KMS-11 (cell line): ENCODE data around the gene GALNT10.

Experiments used
- H2AFZ ChIP-seq: fragments of 200-600 bp; sonication (generic); 2 replicates; pipeline ENCODE4 v1.6.1; 2016; ENCODE audit warnings: antibody characterized with exemption, mixed run types, low read depth
- H3K27ac ChIP-seq: fragments of 200-600 bp; sonication (generic); 2 replicates; pipeline ENCODE4 v1.6.1; 2016; ENCODE audit warnings: mild to moderate bottlenecking, mixed run types
- H3K27me3 ChIP-seq: fragments of 200-600 bp; sonication (generic); 2 replicates; pipeline ENCODE4 v1.6.1; 2017; ENCODE audit warnings: mild to moderate bottlenecking, low read depth, mixed run types, moderate library complexity; ENCODE audit not compliant: insufficient read depth
- H3K36me3 ChIP-seq: fragments of 200-600 bp; sonication (generic); 2 replicates; pipeline ENCODE4 v1.6.1; 2017; ENCODE audit warnings: mild to moderate bottlenecking, mixed run types; ENCODE audit not compliant: insufficient read depth
- H3K4me1 ChIP-seq: fragments of 200-600 bp; sonication (generic); 2 replicates; pipeline ENCODE4 v1.6.1; 2016; ENCODE audit warnings: mild to moderate bottlenecking, low read depth, mixed run types; ENCODE audit not compliant: poor library complexity, severe bottlenecking
- H3K4me2 ChIP-seq: fragments of 200-600 bp; sonication (generic); 2 replicates; pipeline ENCODE4 v1.7.0; 2016; ENCODE audit warnings: mild to moderate bottlenecking, mixed run types
- H3K4me3 ChIP-seq: fragments of 200-600 bp; sonication (generic); IDR thresholded peaks from 2 replicates; pipeline ENCODE4 v1.6.1; 2017; ENCODE audit warnings: low read depth, low read length, mixed read lengths; ENCODE audit not compliant: insufficient read depth
- H3K79me2 ChIP-seq: fragments of 200-600 bp; sonication (generic); 2 replicates; pipeline ENCODE4 v1.6.1; 2016; ENCODE audit warnings: low read depth, mixed run types; ENCODE audit not compliant: insufficient read depth
- H3K9ac ChIP-seq: fragments of 200-600 bp; sonication (generic); 2 replicates; pipeline ENCODE4 v1.6.1; 2016; ENCODE audit warnings: mild to moderate bottlenecking, mixed run types
- H4K20me1 ChIP-seq: fragments of 200-600 bp; sonication (generic); 2 replicates; pipeline ENCODE4 v1.6.1; 2016; ENCODE audit warnings: mild to moderate bottlenecking, mixed run types; ENCODE audit not compliant: insufficient read depth
- CTCF ChIP-seq: fragments of 200-600 bp; sonication (generic); conservative IDR thresholded peaks from 2 replicates; pipeline ENCODE4 v1.6.1; 2017; ENCODE audit warnings: low read depth, mild to moderate bottlenecking, antibody characterized with exemption, low read length, moderate library complexity, mixed read lengths

GALNT10 gene

GRCh38 chr5:154274828-154275185, 84.3 kb downstream of the GALNT10 start:
- TF ChIP-seq CTCF, result no peak
- no peaks in the 10 kb centered on the region for H3K27me3 ChIP-seq
- no peak overlapping the region for H3K27ac ChIP-seq
- no peaks in the 10 kb centered on the region for H4K20me1 ChIP-seq
- H3K4me1 ChIP-seq, result peaks cover 88% of the 10 kb centered on the region
- no peak overlapping the region for H3K4me3 ChIP-seq
- no peaks in the 10 kb centered on the region for H3K36me3 ChIP-seq
- no peak overlapping the region for H3K4me2 ChIP-seq
- no peak overlapping the region for H2AFZ ChIP-seq
- H3K79me2 ChIP-seq, result no peaks in the 10 kb centered on the region
- no peak overlapping the region for H3K9ac ChIP-seq

GRCh38 chr5:154275566-154275965, 85.0 kb downstream of the GALNT10 start:
- no peaks in the 10 kb centered on the region for H3K36me3 ChIP-seq
- H2AFZ ChIP-seq, result no peak overlapping the region
- H3K27me3 ChIP-seq, result no peaks in the 10 kb centered on the region
- no peaks in the 10 kb centered on the region for H4K20me1 ChIP-seq
- H3K4me3 ChIP-seq, result no peak overlapping the region
- no peaks in the 10 kb centered on the region for H3K79me2 ChIP-seq
- H3K4me1 ChIP-seq, result peaks cover 88% of the 10 kb centered on the region
- no peak for TF ChIP-seq CTCF
- no peak overlapping the region for H3K27ac ChIP-seq
- H3K9ac ChIP-seq, result no peak overlapping the region
- no peak overlapping the region for H3K4me2 ChIP-seq

GRCh38 chr5:154276261-154276972, 85.9 kb downstream of the GALNT10 start:
- Histone ChIP-seq H3K27ac (no peak overlapping the region), H3K9ac (no peak overlapping the region), H2AFZ (no peak overlapping the region), H3K27me3 (no peaks in the 10 kb centered on the region), H4K20me1 (no peaks in the 10 kb centered on the region), H3K4me1 (peaks cover 84% of the 10 kb centered on the region), H3K79me2 (no peaks in the 10 kb centered on the region), H3K36me3 (no peaks in the 10 kb centered on the region), H3K4me3 (no peak overlapping the region), H3K4me2 (peak overlapping the region; percentile 34; the same call in 1 of the 2 replicates)
- no peak for TF ChIP-seq CTCF

GRCh38 chr5:154276973-154277331, 86.4 kb downstream of the GALNT10 start:
- no peak overlapping the region for H2AFZ ChIP-seq
- no peaks in the 10 kb centered on the region for H3K36me3 ChIP-seq
- H3K79me2 ChIP-seq, result no peaks in the 10 kb centered on the region
- H3K27me3 ChIP-seq, result no peaks in the 10 kb centered on the region
- H3K4me1 ChIP-seq, result peaks cover 78% of the 10 kb centered on the region
- H3K27ac ChIP-seq, result no peak overlapping the region
- no peaks in the 10 kb centered on the region for H4K20me1 ChIP-seq
- peak overlapping the region; percentile 34; the same call in 1 of the 2 replicates for H3K4me2 ChIP-seq
- TF ChIP-seq CTCF, result no peak
- no peak overlapping the region for H3K9ac ChIP-seq
- H3K4me3 ChIP-seq, result no peak overlapping the region
